GM18508 (cell line): ENCODE results near the gene FSD1.
"Not testable (repeated sequence)": the region's sequence is repeated elsewhere in the genome, so short reads cannot be mapped to it uniquely, and the experiment has no call there.

Source experiments
- ATAC-seq: cut with Tn5 transposase; IDR thresholded peaks from one replicate; pipeline ENCODE4 v1.9.1; 2021; ENCODE audit warnings: moderate number of reproducible peaks; ENCODE audit not compliant: insufficient read depth, unreplicated experiment

Gene FSD1

DNA sequence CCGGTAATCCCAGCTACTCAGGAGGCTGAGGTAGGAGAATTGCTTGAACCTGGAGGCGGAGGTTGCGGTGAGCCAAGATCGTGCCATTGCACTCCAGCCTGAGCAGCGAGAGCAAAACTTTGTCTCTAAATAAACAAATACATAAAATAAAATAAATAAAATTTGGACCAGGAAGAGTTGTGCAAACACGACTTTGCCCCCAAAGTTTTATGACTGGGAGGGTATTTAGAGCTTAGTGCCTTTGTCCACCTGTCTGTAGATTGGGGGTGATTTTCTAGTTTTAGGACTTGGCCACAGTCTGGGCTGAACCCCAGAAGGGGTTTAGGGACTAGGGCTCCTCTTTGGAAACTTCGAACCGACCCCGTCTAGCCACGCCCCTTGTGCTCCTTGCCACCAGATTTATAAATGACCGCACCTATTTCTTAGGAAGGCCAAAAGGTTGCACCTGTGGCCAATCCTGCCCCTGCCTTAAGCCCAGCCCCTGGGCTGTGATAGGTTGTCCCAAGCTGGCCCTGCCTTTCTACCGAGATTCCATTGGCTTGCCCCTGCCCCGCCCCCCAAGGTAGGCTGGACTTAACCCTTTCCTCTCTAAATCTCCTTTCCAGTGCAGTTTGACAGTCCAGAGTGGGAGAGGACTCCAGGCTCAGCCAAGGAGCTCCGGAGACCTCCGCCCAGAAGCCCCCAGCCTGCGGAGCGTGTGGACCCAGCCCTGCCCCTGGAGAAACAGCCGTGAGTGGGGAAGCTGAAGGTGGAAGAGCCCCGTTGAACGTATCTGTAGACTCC is 20.0 kb upstream of the FSD1 start:
- ATAC-seq: no peak

GRCh38 chr19:4284974-4285373 is 19.4 kb upstream of the FSD1 start:
- ATAC-seq: no peak

- not testable (repeated sequence) for ATAC-seq
Observed at GRCh38 chr19:4286141-4286540, 18.3 kb upstream of the FSD1 start.

DNA sequence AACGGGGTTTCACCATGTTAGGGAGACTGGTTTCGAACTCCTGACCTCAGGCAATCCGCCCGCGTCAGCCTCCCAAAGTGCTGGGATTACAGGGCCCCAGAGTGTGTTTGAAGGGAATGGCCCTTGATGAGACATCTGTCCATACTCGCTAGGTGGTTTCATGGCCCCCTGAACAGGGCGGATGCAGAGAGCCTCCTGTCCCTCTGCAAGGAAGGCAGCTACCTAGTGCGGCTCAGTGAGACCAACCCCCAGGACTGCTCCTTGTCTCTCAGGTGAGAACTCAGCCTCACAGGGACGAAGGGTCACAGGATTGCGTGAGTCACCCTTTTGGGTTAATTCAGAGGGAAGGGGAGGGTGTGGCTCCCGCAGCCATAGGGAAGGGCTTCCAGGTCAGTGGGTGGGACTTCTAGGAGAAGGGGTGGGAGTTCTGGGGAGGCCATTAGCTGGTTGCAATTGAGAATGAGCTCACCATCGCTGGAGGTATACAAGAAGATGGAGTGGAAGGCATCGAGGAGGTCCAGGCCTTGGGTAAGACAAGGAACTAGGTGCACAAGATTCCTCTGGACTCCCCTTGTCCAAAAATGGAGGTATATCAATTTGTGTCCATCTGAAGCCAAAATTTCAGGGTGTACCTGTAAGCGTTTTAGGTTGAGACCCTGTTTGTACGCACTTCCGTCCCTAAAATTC is 16.2 kb upstream of the FSD1 start:
- no peak for ATAC-seq

GRCh38 chr19:4291184-4291732 is 13.1 kb upstream of the FSD1 start:
- no peak for ATAC-seq

DNA sequence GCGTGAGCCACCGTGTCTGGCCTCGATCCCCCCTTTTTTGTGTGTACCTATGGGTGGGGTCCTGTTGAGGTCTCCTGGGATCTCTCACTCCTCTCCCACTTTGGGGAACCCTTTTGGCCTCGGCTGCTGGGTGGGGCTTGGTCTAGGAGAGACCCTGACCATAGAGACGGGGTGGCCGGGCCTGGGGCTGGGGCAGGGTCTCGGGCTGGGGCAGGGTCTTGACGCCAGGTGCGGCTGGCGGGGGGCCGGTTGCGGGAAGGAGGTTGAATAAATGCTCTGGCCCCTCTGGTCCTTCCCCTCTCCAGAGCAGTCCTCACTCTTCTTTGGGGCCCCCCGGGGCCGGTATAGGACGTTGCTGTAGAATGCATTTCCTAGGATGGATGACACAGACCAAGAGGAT is 11.9 kb upstream of the FSD1 start:
- no peak for ATAC-seq

GRCh38 chr19:4294389-4294788 is 10.0 kb upstream of the FSD1 start:
- ATAC-seq: no peak

- ATAC-seq: no peak
Observed at GRCh38 chr19:4295972-4296771, 8.2 kb upstream of the FSD1 start.

DNA sequence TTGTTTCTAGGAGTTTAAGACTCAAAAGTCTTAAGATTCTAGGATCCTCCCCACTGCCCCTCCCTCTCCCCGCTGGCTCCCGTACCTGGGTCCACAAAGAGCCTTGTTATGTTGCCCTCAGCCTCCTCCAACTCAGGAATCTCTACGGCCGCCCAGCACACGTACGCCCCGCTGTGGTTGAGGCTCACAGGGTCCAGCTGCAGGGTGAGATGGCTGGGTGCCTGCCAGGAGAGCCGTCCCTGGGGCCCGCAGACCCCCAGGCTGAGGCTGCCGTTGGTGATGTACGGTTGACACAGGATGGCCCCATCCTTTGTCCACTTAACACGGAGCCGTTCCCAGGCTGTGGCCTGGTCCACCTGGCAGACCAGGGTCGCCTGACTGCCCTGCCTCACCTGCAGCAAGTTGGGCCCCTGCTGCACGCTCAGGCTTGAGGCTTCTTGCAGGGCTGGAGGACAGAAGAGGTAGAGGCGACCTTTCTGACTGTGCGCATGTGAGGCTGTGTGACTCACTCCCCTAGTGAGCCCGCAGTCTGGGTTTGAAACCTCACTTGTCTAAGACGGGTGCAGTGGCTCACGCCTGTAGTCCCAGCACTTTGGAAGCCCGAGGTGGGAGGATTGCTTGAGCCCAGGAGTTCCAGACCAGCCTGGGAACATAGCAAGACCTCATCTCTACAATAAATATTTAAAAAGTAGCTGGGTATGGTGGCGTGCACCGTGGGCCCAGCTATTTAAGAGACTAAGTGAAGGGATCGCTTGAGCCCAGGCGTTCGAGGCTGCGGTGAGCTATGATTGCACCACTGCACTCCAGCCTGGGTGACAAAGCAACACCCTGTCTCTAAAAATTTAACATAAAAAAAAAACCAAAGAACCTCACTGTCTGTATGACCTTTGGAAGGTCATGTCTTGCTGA is 6.2 kb upstream of the FSD1 start:
- no peak for ATAC-seq

DNA sequence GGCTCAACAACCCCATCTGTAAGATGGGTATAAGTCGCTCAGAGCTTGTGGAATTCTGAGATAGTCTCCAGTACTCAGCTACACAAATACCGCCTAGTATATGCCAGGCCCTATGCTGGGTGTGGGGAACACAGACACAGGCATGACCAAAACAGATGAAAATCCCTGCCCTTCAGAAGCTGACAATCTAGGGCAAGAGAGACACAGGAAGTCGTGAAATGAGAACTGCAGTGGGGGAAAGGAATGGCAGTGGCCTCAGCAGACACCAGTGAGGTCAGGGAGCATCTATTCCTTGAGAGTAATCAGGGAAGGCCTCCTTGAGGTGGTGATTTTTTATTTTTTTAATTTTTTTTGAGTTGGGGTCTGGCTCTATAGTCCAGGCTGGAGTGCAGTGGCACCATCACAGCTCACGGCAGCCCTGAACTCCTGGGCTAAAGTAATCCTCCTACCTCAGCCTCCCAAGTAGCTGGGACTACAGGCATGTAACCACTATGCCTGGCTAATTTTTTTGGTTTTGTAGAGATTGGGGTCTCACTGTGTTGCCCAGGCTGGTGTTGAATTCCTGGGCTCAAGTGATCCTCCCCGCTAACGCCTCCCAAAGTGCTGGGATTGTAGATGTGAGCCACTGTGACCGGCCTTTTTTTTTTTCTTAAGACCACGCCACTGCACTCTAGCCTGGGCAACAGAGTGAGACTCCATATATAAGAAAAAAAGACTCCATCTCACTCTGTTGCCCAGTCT is 5.4 kb upstream of the FSD1 start:
- no peak for ATAC-seq

DNA sequence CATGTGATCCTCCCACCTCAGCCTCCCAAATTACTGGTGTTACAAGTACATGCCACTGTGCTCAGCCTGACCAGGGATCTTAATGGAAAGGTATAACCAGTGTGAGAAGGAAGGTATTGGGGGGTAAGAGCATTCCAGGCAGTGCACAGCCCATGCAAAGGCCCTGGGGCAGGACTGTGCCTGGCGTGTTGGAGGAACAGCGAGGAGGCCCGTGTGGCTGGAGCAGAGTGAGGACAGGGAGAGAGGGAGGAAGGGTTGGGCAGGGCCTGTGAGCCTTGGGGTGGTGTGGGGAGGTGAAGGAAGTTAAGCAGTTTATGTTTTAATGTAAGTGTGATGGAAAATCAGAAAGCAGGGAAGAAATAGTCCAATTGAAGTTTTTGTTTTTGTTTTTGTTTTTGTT is 3.8 kb upstream of the FSD1 start:
- no peak for ATAC-seq

DNA sequence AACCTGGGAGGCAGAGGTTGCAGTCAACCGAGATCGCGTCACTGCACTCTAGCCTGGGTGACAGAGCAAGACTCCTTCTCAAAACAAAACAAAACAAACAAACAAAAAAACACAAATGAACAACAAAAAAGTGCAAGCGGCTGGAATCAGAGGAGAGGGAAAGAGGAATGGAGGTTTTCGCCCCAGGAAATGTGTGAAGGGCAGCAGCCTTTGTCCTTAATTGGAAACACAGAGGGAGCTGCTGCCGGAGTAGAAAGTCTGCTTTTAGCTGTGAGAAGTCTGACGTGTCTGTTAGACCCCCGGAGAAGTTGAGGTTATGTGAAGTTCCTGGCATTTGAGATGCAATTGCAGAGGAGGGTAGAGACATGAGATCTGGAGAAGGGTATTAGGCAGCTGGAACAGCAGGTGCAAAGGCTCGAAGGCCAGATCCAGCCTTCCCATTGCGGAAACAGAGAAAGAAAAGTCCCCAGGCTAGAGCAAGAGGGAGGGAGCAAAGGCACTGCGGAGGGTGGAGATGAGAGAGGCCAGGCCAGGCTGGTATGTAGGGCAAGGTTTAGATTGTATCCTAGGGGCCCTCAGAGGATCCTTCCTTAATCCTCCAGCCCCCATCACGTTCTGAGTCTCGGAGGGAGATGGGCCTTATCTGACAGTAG is 2.7 kb upstream of the FSD1 start:
- no peak for ATAC-seq

GRCh38 chr19:4302243-4302640 is 2.2 kb upstream of the FSD1 start, which contains the start of gene TMIGD2:
TSS of gene TMIGD2 (minus strand) at chr19:4302389. CDS start at chr19:4302385, 4 bp downstream.
- no peak for ATAC-seq

DNA sequence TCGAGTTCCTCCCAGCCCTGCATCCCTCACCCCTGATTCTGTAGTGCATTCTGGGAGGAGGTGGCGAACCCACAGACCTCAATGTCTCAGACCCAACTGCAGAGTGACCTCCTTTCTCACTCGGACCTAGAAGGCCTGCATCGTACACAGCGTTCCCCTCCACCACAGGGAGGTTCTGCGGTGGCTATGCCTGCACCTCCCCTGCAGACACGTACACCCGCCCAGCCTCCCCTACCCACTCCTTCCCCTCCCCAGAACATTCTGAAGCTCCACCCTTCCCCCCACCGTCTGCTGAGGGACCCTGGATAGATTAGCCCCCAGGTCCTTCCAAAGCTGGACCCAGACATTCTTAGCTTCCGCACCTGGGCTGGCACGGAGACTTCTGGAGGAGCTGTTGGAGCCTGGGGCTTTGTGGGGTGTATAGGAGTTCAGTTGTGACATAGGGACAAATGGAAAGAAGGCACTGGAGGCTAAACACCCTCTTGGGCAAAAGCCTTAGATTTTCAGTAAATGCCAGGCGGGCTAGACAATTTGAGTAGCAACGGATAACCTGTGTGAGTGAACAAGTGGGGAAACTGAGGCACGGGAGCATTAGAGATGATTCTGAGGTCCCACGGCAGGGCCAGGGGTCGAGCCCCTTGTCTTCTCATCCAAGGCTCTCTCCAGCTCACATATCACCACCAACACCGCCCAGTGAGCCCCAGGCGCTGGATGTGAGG is 420 bp upstream of the FSD1 start:
- no peak for ATAC-seq

- no peak for ATAC-seq
Observed at GRCh38 chr19:4305257-4305612, 837 bp downstream of the FSD1 start.

DNA sequence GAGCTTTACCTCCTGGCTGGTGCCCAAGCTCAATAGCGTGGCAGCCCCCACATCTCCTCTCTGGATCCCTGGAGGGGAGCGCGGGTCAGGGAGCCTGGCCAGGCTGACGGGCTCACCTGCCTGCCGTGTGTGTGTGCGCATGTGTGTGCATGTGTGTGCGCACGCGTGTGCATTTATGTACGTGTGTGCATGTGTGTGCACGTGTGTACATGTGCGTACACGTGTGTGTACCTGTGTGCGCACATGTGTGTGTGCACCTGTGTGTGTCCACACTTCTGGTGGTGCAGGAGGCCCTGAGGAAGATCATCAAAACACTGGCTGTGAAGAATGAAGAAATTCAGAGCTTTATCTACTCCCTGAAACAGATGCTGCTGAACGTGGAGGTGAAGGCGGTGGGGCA is 1.3 kb downstream of the FSD1 start:
- ATAC-seq: no peak

DNA sequence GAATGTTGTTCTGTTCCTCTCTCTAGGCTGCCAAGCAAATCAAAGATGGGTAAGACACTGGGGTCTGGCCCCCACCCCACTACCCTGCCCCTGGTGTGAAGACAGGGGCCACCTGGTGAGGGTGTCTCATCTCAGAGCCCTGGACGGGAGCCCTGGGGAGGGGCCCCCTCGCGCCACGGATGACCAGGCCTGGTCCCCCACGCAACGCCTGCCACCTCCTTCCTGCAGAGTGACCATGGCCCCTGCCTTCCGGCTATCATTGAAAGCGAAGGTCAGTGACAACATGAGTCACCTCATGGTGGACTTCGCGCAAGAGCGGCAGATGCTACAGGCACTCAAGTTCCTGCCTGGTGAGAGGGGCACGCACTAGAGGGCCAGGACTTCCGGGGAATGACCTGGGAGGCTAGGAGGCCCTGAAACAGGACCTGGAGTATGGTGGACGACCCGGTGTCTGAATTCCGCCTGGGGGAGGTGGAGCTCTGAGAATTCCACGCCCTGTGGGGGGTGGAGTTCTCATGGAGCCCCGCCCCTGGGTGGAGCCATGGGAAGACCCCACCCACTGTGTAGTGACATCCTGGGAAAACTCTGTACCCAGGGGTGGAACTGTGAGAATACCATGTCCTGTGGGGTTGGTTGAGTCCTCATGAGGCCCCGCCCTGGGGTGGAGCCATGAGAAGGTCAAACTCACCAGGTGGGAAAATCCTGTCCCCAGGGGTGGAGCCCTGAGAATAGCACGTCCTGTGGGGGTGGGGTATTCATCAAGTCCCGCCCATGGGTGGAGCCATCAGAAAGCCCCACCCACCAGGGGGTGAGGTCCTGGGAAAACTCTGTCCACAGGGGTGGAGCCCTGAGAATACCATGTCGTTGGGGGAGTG is 6.1 kb downstream of the FSD1 start:
- no peak for ATAC-seq
